ENCODE data around the gene GPANK1.
"Not testable (repeated sequence)": the region's sequence is repeated elsewhere in the genome, so short reads cannot be mapped to it uniquely, and the experiment has no call there.

Gene GPANK1

GRCh38 chr6:31664790-31665500, at the start of gene GPANK1:
TSS of gene GPANK1 (minus strand) at chr6:31664997. CDS start at chr6:31664478, 519 bp downstream.
- DNase-seq, result peak; percentile 84

- no peak for DNase-seq
Observed at GRCh38 chr6:31713991-31714684, 49.3 kb upstream of the GPANK1 start.

GRCh38 chr6:31713465-31713864, 48.7 kb upstream of the GPANK1 start:
- DNase-seq, result no peak

- no peak for DNase-seq
Observed at GRCh38 chr6:31712296-31712695, 47.5 kb upstream of the GPANK1 start.

GRCh38 chr6:31711233-31711632, 46.4 kb upstream of the GPANK1 start:
- no peak for DNase-seq

GRCh38 chr6:31710523-31711219, 45.9 kb upstream of the GPANK1 start:
- DNase-seq, result no peak

- not testable (repeated sequence) for DNase-seq
Observed at GRCh38 chr6:31709157-31709556, 44.4 kb upstream of the GPANK1 start.

- DNase-seq, result no peak
Observed at GRCh38 chr6:31708224-31708623, 43.4 kb upstream of the GPANK1 start.

GRCh38 chr6:31707701-31708100, 42.9 kb upstream of the GPANK1 start:
- no peak for DNase-seq

- DNase-seq, result no peak
Observed at GRCh38 chr6:31706599-31706998, 41.8 kb upstream of the GPANK1 start, which contains the start of gene LY6G6F. TSS of gene LY6G6F (plus strand) at chr6:31706866. CDS start at chr6:31706907, 41 bp downstream.

GRCh38 chr6:31705931-31706330, 41.1 kb upstream of the GPANK1 start:
- no peak for DNase-seq

- DNase-seq, result peak; percentile 97
Observed at GRCh38 chr6:31702819-31703716, 38.3 kb upstream of the GPANK1 start, which contains the start of gene ABHD16A. TSS of gene ABHD16A (minus strand) at chr6:31703324. CDS start at chr6:31703281, 43 bp downstream.

- DNase-seq, result no peak
Observed at GRCh38 chr6:31702405-31702818, 37.6 kb upstream of the GPANK1 start.

- DNase-seq, result no peak
Observed at GRCh38 chr6:31701666-31702404, 37.0 kb upstream of the GPANK1 start.

GRCh38 chr6:31700740-31701401, 36.1 kb upstream of the GPANK1 start:
- DNase-seq, result no peak

- no peak for DNase-seq
Observed at GRCh38 chr6:31697555-31697954, 32.8 kb upstream of the GPANK1 start.

GRCh38 chr6:31693535-31693934, 28.7 kb upstream of the GPANK1 start:
- DNase-seq, result no peak

- no peak for DNase-seq
Observed at GRCh38 chr6:31692886-31693285, 28.1 kb upstream of the GPANK1 start.

GRCh38 chr6:31692353-31692752, 27.6 kb upstream of the GPANK1 start:
- no peak for DNase-seq

- DNase-seq, result no peak
Observed at GRCh38 chr6:31691564-31692108, 26.8 kb upstream of the GPANK1 start.

GRCh38 chr6:31691078-31691463, 26.3 kb upstream of the GPANK1 start:
- no peak for DNase-seq
